Bronchial epithelial cell (primary cell): Measurements from ENCODE around the gene CDC26. TPM values are rescaled to one million over a fixed set of nuclear protein-coding genes. Genes with fewer than 3 reads are reported as not detected.

Experiments used
- DNase-seq: peaks from one replicate; pipeline ENCODE4 v3.0.0-alpha.2; 2010; ENCODE audit warnings: low read depth
- FAIRE-seq: peaks from 2 replicates; lab custom pipeline; 2011; peaks lifted over from hg19 to GRCh38; lab: Jason Lieb, UNC
- H3K27me3 ChIP-seq: 2 replicates; pipeline ENCODE4 v1.5.1; 2011; ENCODE audit warnings: low read length; ENCODE audit not compliant: control insufficient read depth, insufficient read depth
- H3K36me3 ChIP-seq: 2 replicates; pipeline ENCODE4 v1.5.1; 2011; ENCODE audit warnings: low read length; ENCODE audit not compliant: control insufficient read depth, insufficient read depth
- H3K4me3 ChIP-seq: 2 replicates; pipeline ENCODE4 v1.5.1; 2011; ENCODE audit warnings: mild to moderate bottlenecking, low read depth, low read length, control low read depth
- total RNA-seq: library from RNA; depleted of rRNA; stranded (reverse); fragments of >200 nt; gene quantifications from 2 replicates; pipeline ENCODE4 v1.2.1, GENCODE V29; 2014
- TF ChIP-seq, protein P1 (sequence below): IDR thresholded peaks from 2 replicates; pipeline ENCODE4 v1.5.1; 2011; ENCODE audit warnings: mild to moderate bottlenecking, moderate library complexity, low read length, control low read depth, inconsistent platforms; ENCODE audit not compliant: insufficient read depth, severe bottlenecking

CDC26 gene
- total RNA-seq, 1 donor from 2014 or later = 24.7 TPM

GRCh38 chr9:113307396-113307975 is 32.1 kb upstream of the CDC26 start:
- TF ChIP-seq, protein P1, sequence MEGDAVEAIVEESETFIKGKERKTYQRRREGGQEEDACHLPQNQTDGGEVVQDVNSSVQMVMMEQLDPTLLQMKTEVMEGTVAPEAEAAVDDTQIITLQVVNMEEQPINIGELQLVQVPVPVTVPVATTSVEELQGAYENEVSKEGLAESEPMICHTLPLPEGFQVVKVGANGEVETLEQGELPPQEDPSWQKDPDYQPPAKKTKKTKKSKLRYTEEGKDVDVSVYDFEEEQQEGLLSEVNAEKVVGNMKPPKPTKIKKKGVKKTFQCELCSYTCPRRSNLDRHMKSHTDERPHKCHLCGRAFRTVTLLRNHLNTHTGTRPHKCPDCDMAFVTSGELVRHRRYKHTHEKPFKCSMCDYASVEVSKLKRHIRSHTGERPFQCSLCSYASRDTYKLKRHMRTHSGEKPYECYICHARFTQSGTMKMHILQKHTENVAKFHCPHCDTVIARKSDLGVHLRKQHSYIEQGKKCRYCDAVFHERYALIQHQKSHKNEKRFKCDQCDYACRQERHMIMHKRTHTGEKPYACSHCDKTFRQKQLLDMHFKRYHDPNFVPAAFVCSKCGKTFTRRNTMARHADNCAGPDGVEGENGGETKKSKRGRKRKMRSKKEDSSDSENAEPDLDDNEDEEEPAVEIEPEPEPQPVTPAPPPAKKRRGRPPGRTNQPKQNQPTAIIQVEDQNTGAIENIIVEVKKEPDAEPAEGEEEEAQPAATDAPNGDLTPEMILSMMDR = no peak
- FAIRE-seq (no peak), DNase-seq (no peak)
- Histone ChIP-seq H3K36me3 (no peaks in the 10 kb centered on the region), H3K4me3 (no peak overlapping the region), H3K27me3 (no peaks in the 10 kb centered on the region)

- no peaks in the 10 kb centered on the region for H3K27me3 ChIP-seq
- no peak overlapping the region for H3K4me3 ChIP-seq
- FAIRE-seq = no peak
- no peaks in the 10 kb centered on the region for H3K36me3 ChIP-seq
- no peak for DNase-seq
- TF ChIP-seq, protein P1 = no peak
Measured at GRCh38 chr9:113306566-113306965, 31.2 kb upstream of the CDC26 start.

- FAIRE-seq = no peak
- peak; percentile 3 for DNase-seq
- no peaks in the 10 kb centered on the region for H3K27me3 ChIP-seq
Measured at GRCh38 chr9:113302792-113303418, 27.5 kb upstream of the CDC26 start, which contains the start of gene RNF183. Gene RNF183, minus strand, starts transcription at chr9:113303376. Its CDS starts 5,192 bp downstream, at chr9:113298184.

DNA sequence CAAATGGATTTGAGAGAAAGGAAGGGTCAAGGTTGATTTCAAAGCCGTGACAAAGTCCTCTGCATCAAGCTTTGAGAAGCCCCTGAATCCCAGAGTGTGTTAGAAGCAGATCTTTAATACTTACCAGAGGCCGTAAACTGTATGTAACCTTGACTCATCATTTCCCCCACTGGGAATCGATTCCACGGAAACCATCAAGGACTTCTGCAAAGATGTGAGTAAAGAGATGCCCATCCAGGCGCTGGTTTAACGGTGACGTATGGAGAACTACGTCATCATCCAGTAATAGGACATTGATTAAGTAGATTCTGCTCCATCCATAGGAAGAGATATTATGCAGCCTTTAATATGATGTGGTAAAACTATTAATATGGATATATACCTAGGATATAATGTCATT is 26.2 kb upstream of the CDC26 start:
- TF ChIP-seq, protein P1 = no peak
- Histone ChIP-seq H3K27me3 (no peaks in the 10 kb centered on the region), H3K4me3 (no peak overlapping the region), H3K36me3 (no peaks in the 10 kb centered on the region)
- DNase-seq (no peak), FAIRE-seq (no peak)

More at GRCh38 chr9:113302792-113303418, 27.5 kb upstream of the CDC26 start, which contains the start of gene RNF183:
- no peak within 1 kb of the TSS for H3K4me3 ChIP-seq
- H3K36me3 ChIP-seq = no peaks in the 10 kb centered on the region
- TF ChIP-seq, protein P1 = no peak

- DNase-seq (no peak), FAIRE-seq (no peak)
- TF ChIP-seq, protein P1 = no peak
- H3K36me3 ChIP-seq = no peaks in the 10 kb centered on the region
- H3K4me3 ChIP-seq = no peak overlapping the region
- H3K27me3 ChIP-seq = no peaks in the 10 kb centered on the region
Measured at GRCh38 chr9:113299800-113300292, 24.5 kb upstream of the CDC26 start.
